GM19397 (cell line): Measurements from ENCODE around the gene MEMO1.
"Not testable (repeated sequence)": the region's sequence is repeated elsewhere in the genome, so short reads cannot be mapped to it uniquely, and the experiment has no call there.

Experiments used
- ATAC-seq: cut with Tn5 transposase; IDR thresholded peaks from one replicate; pipeline ENCODE4 v1.9.1; 2021; ENCODE audit warnings: mild to moderate bottlenecking, moderate library complexity; ENCODE audit not compliant: unreplicated experiment

MEMO1 gene

GRCh38 chr2:31958140-31958717 is 52.6 kb downstream of the MEMO1 start:
- ATAC-seq, result no peak

GRCh38 chr2:31957354-31958139 is 53.3 kb downstream of the MEMO1 start:
- no peak for ATAC-seq

DNA sequence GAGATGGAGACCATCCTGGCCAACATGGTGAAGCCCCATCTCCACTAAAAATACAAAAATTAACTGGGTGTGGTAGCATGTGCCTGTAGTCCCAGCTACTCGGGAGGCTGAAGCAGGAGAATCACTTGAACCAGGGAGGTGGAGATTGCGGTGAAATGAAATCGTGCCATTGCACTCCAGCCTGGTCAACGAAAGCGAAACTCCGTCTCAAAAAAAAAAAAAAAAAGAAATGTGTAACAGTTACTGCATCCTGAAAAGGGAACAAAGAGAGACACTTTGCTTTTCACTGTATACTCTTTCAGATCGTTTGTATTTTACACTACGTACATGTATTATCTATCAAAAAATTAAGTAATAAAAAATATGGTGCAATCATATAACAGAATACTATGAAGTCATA is 53.9 kb downstream of the MEMO1 start:
- ATAC-seq, result not testable (repeated sequence)

- no peak for ATAC-seq
Measured at GRCh38 chr2:31956312-31956711, 54.5 kb downstream of the MEMO1 start.

DNA sequence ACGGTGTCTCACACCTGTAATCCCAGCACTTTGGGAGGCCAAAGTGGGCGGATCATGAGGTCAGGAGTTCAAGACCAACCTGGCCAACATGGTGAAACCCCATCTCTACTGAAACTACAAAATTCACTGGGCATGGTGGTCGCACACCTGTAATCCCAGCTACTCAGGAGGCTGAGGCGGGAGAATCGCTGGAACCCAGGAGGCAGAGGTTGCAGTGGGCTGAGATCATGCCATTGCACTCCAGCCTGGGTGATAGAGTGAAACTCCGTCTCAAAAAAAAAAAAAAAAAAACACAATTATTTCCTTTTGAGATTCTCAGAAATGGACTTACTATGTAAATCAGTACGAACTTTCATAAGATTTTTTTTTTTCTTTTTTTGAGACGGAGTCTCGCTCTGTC is 57.7 kb downstream of the MEMO1 start:
- ATAC-seq, result not testable (repeated sequence)

DNA sequence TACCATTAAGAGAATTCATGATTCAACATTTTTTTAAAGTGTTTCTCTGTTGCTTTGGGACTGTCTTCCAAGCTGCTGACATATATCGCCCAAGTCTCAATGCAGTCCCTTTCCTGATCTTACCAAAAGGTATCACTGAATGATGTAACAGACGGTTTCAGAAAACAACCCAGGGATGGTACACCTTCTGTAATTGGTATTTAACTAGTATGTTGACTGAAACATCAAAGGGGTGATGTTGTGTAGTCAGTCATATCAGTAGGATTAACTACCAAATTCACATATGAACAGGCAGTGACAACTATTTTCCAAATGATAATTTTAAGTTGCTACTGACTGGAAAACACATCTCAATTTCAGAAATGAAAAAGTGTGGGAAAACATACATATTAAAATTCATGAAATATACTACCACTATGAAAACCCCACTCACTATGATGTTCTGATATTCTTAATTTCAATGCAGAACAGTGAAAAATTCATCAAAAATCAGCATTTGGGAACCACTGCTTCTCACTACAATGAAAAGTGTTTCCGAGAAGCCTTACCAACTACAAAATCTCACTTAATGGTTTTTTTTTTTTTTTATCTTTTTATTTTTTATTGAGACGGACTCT is 59.8 kb downstream of the MEMO1 start:
- ATAC-seq, result no peak

- no peak for ATAC-seq
Measured at GRCh38 chr2:31947871-31948270, 62.9 kb downstream of the MEMO1 start.

- no peak for ATAC-seq
Measured at GRCh38 chr2:31946838-31947237, 64.0 kb downstream of the MEMO1 start.

GRCh38 chr2:31945572-31945935 is 65.3 kb downstream of the MEMO1 start:
- ATAC-seq, result no peak

DNA sequence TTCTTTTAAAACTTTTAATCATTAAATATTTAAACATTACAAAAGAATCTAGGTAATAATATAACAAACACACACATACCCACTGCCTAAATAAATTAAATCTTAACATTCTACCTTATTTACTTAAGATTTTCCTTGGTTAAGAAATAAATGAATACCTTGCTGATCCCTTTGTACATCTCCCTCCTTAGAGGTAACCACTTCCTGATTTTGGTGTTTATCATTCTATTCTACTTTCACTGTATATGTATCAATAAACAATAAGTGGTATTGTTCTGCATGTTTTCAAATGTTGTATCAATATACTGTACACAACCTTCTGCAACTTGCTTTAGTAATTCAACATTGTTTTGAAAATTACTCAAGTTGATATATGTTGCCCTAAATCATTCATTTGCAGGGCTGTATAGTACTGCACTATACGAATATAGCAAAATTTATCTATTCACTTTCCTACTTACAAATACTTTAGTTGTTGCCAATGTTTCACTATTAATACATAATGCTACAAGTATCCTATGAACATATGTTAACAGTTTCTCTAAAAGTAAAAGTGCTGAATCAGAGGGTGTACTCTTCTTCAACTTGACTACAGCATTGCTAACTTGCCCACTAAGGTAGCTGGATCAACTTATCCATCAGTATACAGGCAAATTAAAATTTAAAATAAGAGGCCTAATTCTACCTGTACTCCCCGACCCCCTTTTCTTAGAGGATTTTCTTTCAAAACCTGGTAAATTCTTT is 65.8 kb downstream of the MEMO1 start:
- ATAC-seq, result no peak

DNA sequence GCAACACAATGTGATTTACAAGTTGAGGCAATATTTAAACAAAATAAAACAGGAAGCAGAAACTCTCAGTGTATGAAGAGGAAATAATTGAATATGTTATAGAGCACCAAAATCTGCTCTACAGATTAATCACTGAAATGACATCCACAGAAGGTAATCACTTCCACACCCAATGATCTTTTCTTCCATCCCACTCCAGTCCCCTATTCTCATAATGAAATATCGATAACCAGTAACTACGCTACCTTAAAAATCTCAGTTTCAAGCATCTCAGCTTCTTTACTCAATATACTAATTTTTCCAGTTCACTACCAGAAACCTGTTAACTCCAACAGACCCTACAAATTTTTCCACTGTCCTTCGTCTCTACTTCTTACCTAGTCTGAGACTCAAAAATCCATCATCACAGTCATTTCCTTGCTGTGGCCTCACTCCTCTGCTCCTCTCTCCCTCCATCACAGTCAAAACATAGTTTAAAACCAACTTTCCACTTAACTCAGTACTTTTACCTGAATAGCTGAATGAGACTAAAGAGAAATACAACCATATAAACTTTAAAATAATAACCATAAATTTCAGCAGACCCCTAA is 67.1 kb downstream of the MEMO1 start:
- ATAC-seq, result no peak

GRCh38 chr2:31940920-31941319 is 69.9 kb downstream of the MEMO1 start:
- ATAC-seq, result no peak

DNA sequence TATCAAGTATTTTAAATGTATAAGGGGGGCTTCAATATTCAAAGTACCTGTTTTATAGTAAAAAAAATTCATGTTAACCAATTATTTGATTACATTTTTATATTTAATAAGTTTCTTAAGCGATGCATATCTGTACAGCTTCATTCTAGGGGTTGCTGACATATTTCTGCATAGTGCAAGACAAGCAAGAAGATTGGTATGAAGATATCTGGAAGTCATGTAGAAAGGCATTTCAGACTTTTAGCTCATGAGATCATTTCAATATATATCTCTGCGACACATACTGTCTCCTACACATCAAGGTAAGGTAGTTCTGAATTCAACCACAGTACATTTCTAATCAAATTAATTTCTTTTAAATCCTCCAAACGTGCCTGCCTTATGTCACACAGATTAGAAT is 73.1 kb downstream of the MEMO1 start:
- ATAC-seq, result no peak

- ATAC-seq, result no peak
Measured at GRCh38 chr2:31935370-31935769, 75.4 kb downstream of the MEMO1 start.

GRCh38 chr2:31933066-31933465 is 77.7 kb downstream of the MEMO1 start:
- ATAC-seq, result no peak

- ATAC-seq, result no peak
Measured at GRCh38 chr2:31932589-31932988, 78.2 kb downstream of the MEMO1 start.

- no peak for ATAC-seq
Measured at GRCh38 chr2:31931916-31932315, 78.9 kb downstream of the MEMO1 start.

DNA sequence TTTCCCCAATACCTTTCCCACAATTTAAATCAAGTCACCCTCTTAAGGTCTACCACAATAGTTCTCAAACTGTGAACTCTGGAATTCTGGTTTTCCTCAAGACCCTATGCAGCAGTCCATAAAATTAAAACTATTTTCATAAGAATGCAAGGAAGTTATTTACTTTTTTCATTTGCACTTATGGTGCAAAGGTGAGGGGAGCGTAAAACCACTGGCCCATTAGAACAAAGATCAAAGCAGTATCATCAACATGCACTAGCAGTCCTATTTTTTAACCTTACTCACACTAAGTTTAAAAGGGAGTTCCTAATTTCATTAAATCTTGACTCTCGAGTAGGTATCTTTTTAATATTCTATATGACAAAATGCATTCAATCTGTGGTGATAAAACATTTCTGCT is 85.3 kb downstream of the MEMO1 start:
- no peak for ATAC-seq

- no peak for ATAC-seq
Measured at GRCh38 chr2:31923662-31924061, 87.1 kb downstream of the MEMO1 start.

- no peak for ATAC-seq
Measured at GRCh38 chr2:31922542-31923408, 88.0 kb downstream of the MEMO1 start.
